A673 (cell line): ENCODE results near the gene ADARB2. TPM values are rescaled to one million over a fixed set of nuclear protein-coding genes. Genes with fewer than 3 reads are reported as not detected.

Experiments used
- BruUV-seq: library from RNA; stranded (reverse); fragments of 400-500 nt; replicated peaks from 2 replicates; lab custom pipeline; 2021; lab: Mats Ljungman, UMichigan
- CTCF ChIA-PET: fragments of 300-600 bp; sonication (Branson Sonifier 250); formaldehyde crosslinking; loops from one replicate; lab custom pipeline; 2022; ENCODE audit warnings: antibody characterized with exemption; lab: Charles Lee
- POLR2A ChIA-PET: fragments of 300-600 bp; sonication (Branson Sonifier 250); formaldehyde crosslinking; loops from one replicate; lab custom pipeline; 2022; ENCODE audit warnings: antibody characterized with exemption; ENCODE audit not compliant: low non-redundant PET; lab: Charles Lee
- DNase-seq: peaks from one replicate; pipeline ENCODE4 v3.0.0-alpha.2; 2015; ENCODE audit warnings: low spot score
- H3K27ac ChIP-seq: fragments of 200-600 bp; sonication (generic); 2 replicates; pipeline ENCODE4 v1.5.1; 2016; ENCODE audit warnings: mixed run types, low read depth, mild to moderate bottlenecking, mixed read lengths, antibody characterized with exemption, low read length; ENCODE audit not compliant: poor library complexity, severe bottlenecking
- H3K27me3 ChIP-seq: fragments of 200-600 bp; sonication (generic); replicated peaks from 2 replicates; pipeline ENCODE4 v1.6.1; 2017; ENCODE audit warnings: mixed run types, low read depth, mild to moderate bottlenecking, mixed read lengths, antibody characterized with exemption, low read length; ENCODE audit not compliant: insufficient read depth, poor library complexity
- H3K36me3 ChIP-seq: fragments of 200-600 bp; sonication (generic); 2 replicates; pipeline ENCODE4 v1.6.1; 2016; ENCODE audit warnings: mixed run types, mild to moderate bottlenecking, mixed read lengths, antibody characterized with exemption, low read length; ENCODE audit not compliant: insufficient read depth, poor library complexity, severe bottlenecking
- H3K4me1 ChIP-seq: fragments of 200-600 bp; sonication (generic); 2 replicates; pipeline ENCODE4 v1.6.1; 2017; ENCODE audit warnings: mixed run types, mild to moderate bottlenecking, mixed read lengths, antibody characterized with exemption, low read length; ENCODE audit not compliant: insufficient read depth, poor library complexity, severe bottlenecking
- H3K4me3 ChIP-seq: fragments of 200-600 bp; sonication (generic); 2 replicates; pipeline ENCODE4 v1.5.1; 2016; ENCODE audit warnings: low read depth, mixed run types, mild to moderate bottlenecking, mixed read lengths, low read length; ENCODE audit not compliant: poor library complexity, severe bottlenecking
- H3K9me3 ChIP-seq: fragments of 200-600 bp; sonication (generic); 2 replicates; pipeline ENCODE4 v1.6.1; 2016; ENCODE audit warnings: mixed run types, low read depth, mild to moderate bottlenecking, mixed read lengths, antibody characterized with exemption, low read length; ENCODE audit not compliant: poor library complexity, severe bottlenecking
- CTCF ChIP-seq: fragments of 300-800, 200-600 bp; sonication (generic); conservative IDR thresholded peaks from 2 replicates; pipeline ENCODE4 v1.5.1; 2017; ENCODE audit warnings: low read depth, mild to moderate bottlenecking, antibody characterized with exemption, low read length, moderate library complexity, mixed read lengths
- EZH2 ChIP-seq: fragments of 200-600 bp; sonication (generic); IDR thresholded peaks from 2 replicates; pipeline ENCODE4 v1.6.1; 2017; ENCODE audit warnings: borderline replicate concordance, low read depth, mild to moderate bottlenecking, mixed read lengths, antibody characterized with exemption, low read length; ENCODE audit not compliant: poor library complexity, severe bottlenecking
- intact Hi-C: fragments of 100-400 bp; cut with micrococcal nuclease; formaldehyde crosslinking; loops from one replicate; pipeline ENCODE4 v1.10.0; 2022; ENCODE audit not compliant: unreplicated experiment
- total RNA-seq: library from RNA; stranded (reverse); gene quantifications from 2 replicates; pipeline ENCODE4 v1.2.3, GENCODE V29; 2021

The ADARB2 gene
- total RNA-seq, 1 experiment from 2014 or later = not detected

- Histone ChIP-seq H3K4me3 (no peak overlapping the region), H3K9me3 (no peaks in the 10 kb centered on the region), H3K27ac (no peak overlapping the region), H3K4me1 (no peaks in the 10 kb centered on the region), H3K36me3 (no peaks in the 10 kb centered on the region), H3K27me3 (peaks cover 84% of the 10 kb centered on the region)
- intact Hi-C loops = no loop called here
- ChIA-PET POLR2A (no interaction called here), CTCF (no interaction called here)
- BruUV-seq = no TSS peak
- DNase-seq = no peak
- no peak for TF ChIP-seq CTCF
- TF ChIP-seq EZH2 = no peak
Observed at GRCh38 chr10:1615186-1615954, 122.0 kb downstream of the ADARB2 start.

- intact Hi-C loops = no loop called here
- BruUV-seq = no TSS peak
- Histone ChIP-seq H3K4me3 (no peak overlapping the region), H3K9me3 (no peaks in the 10 kb centered on the region), H3K27ac (no peak overlapping the region), H3K36me3 (no peaks in the 10 kb centered on the region), H3K4me1 (no peaks in the 10 kb centered on the region), H3K27me3 (peaks cover 86% of the 10 kb centered on the region)
- TF ChIP-seq EZH2 (no peak), CTCF (no peak)
- no peak for DNase-seq
- CTCF ChIA-PET = no interaction called here
- POLR2A ChIA-PET = no interaction called here
Observed at GRCh38 chr10:1613511-1613910, 123.8 kb downstream of the ADARB2 start.

GRCh38 chr10:1612908-1613307 is 124.4 kb downstream of the ADARB2 start:
- DNase-seq = peak; percentile 6
- H3K27ac ChIP-seq = no peak overlapping the region
- POLR2A ChIA-PET = no interaction called here

More at GRCh38 chr10:1612908-1613307, 124.4 kb downstream of the ADARB2 start:
- TF ChIP-seq EZH2 (no peak), CTCF (no peak)
- intact Hi-C loops = no loop called here
- peaks cover 86% of the 10 kb centered on the region for H3K27me3 ChIP-seq
- H3K4me3 ChIP-seq = no peak overlapping the region
- BruUV-seq = no TSS peak
- CTCF ChIA-PET = no interaction called here
- no peaks in the 10 kb centered on the region for H3K36me3 ChIP-seq
- H3K4me1 ChIP-seq = no peaks in the 10 kb centered on the region
- no peaks in the 10 kb centered on the region for H3K9me3 ChIP-seq
